Measurements from ENCODE around the gene KLHL9. TPM values are rescaled to one million over a fixed set of nuclear protein-coding genes. Genes with fewer than 3 reads are reported as not detected.

Gene KLHL9
- total and polyA plus RNA-seq, 2 donors from 2014 or later, result 10.4 to 30.5 TPM

- H3K27ac ChIP-seq (ENCODE audit: low read depth in 2 of 2, low read length in 2 of 2), result no peak overlapping the region
- no peak overlapping the region for H3K4me3 ChIP-seq (ENCODE audit: low read length in 3 of 3)
- no peaks in the 10 kb centered on the region for H3K9me3 ChIP-seq (ENCODE audit: control insufficient read depth in 2 of 3, insufficient read depth in 1 of 3, low read length in 3 of 3)
- FAIRE-seq (no peak), DNase-seq (no peak)
- H3K27me3 ChIP-seq (ENCODE audit: control insufficient read depth, insufficient read depth, low read length), result no peaks in the 10 kb centered on the region
- no peaks in the 10 kb centered on the region for H3K4me1 ChIP-seq (ENCODE audit: control insufficient read depth in 2 of 3, insufficient read depth in 2 of 3, low read depth in 1 of 3, low read length in 3 of 3)
- intact Hi-C loops (cut with DNase I), result no loop called here
- H3K9ac ChIP-seq (ENCODE audit: low read length in 3 of 3), result no peak overlapping the region
- no peaks in the 10 kb centered on the region for H3K36me3 ChIP-seq (ENCODE audit: control insufficient read depth in 2 of 3, insufficient read depth in 3 of 3, low read length in 3 of 3)
- no peak for TF ChIP-seq CTCF (IDR thresholded peaks at IDR 0.05; ENCODE audit: borderline replicate concordance, extremely low read depth, insufficient read depth)
These were observed 27.1 kb upstream of the KLHL9 start for GRCh38 chr9:21362287-21362686.

GRCh38 chr9:21357479-21358460, 22.6 kb upstream of the KLHL9 start:
- intact Hi-C loops (cut with DNase I), result no loop called here
- Histone ChIP-seq H3K9ac (ENCODE audit: low read length in 3 of 3) (no peak overlapping the region), H3K27me3 (ENCODE audit: control insufficient read depth, insufficient read depth, low read length) (no peaks in the 10 kb centered on the region), H3K36me3 (ENCODE audit: control insufficient read depth in 2 of 3, insufficient read depth in 3 of 3, low read length in 3 of 3) (no peaks in the 10 kb centered on the region), H3K9me3 (ENCODE audit: control insufficient read depth in 2 of 3, insufficient read depth in 1 of 3, low read length in 3 of 3) (no peaks in the 10 kb centered on the region), H3K27ac (ENCODE audit: low read depth in 2 of 2, low read length in 2 of 2) (no peak overlapping the region), H3K4me3 (ENCODE audit: low read length in 3 of 3) (no peak overlapping the region), H3K4me1 (ENCODE audit: control insufficient read depth in 2 of 3, insufficient read depth in 2 of 3, low read depth in 1 of 3, low read length in 3 of 3) (no peaks in the 10 kb centered on the region)
- DNase-seq, result no peak
- no peak for FAIRE-seq
- TF ChIP-seq CTCF (IDR thresholded peaks at IDR 0.05; ENCODE audit: borderline replicate concordance, extremely low read depth, insufficient read depth), result no peak

- intact Hi-C loops (cut with DNase I), result no loop called here
- FAIRE-seq, result no peak
These were observed 15.6 kb upstream of the KLHL9 start, which contains the start of gene IFNA6 for GRCh38 chr9:21350787-21351186. Gene IFNA6, minus strand, starts transcription at chr9:21350887. Its CDS starts 0 bp downstream, at chr9:21350887.

More at GRCh38 chr9:21350787-21351186, 15.6 kb upstream of the KLHL9 start, which contains the start of gene IFNA6:
- H3K9me3 ChIP-seq (ENCODE audit: control insufficient read depth in 2 of 3, insufficient read depth in 1 of 3, low read length in 3 of 3), result no peaks in the 10 kb centered on the region
- DNase-seq, result no peak
- H3K36me3 ChIP-seq (ENCODE audit: control insufficient read depth in 2 of 3, insufficient read depth in 3 of 3, low read length in 3 of 3), result no peaks in the 10 kb centered on the region
- no peak within 1 kb of the TSS for H3K4me3 ChIP-seq (ENCODE audit: low read length in 3 of 3)
- no peaks in the 10 kb centered on the region for H3K27me3 ChIP-seq (ENCODE audit: control insufficient read depth, insufficient read depth, low read length)
- TF ChIP-seq CTCF (IDR thresholded peaks at IDR 0.05; ENCODE audit: borderline replicate concordance, extremely low read depth, insufficient read depth), result no peak
- H3K4me1 ChIP-seq (ENCODE audit: control insufficient read depth in 2 of 3, insufficient read depth in 2 of 3, low read depth in 1 of 3, low read length in 3 of 3), result no peaks in the 10 kb centered on the region
- H3K9ac ChIP-seq (ENCODE audit: low read length in 3 of 3), result no peak within 1 kb of the TSS
- no peak within 1 kb of the TSS for H3K27ac ChIP-seq (ENCODE audit: low read depth in 2 of 2, low read length in 2 of 2)
